ENCODE measurements around the gene GET4. TPM values are rescaled to one million over a fixed set of nuclear protein-coding genes. Genes with fewer than 3 reads are reported as not detected.

Gene GET4
- total RNA-seq, 2 experiments from 2014 or later, result 17.7 to 29.7 TPM

- Mint-ChIP-seq H3K4me3 (no peak overlapping the region), H3K36me3 (ENCODE audit: low read depth) (peaks cover 28% of the 10 kb centered on the region), H3K4me1 (peaks cover 27% of the 10 kb centered on the region), H3K27me3 (no peaks in the 10 kb centered on the region), H3K27ac (peak overlapping the region; percentile 83), H3K9me3 (ENCODE audit: low read depth) (no peaks in the 10 kb centered on the region)
- intact Hi-C loops (cut with DNase I, micrococcal nuclease), result loop anchor here (1.0 to 10.0 kb wide), 7 partner anchors 41 to 661 kb away; partner anchors contain the start of genes DNAAF5 (in 1 of the 2), MAFK (in 1 of the 2), PRKAR1B (in 1 of the 2) and SUN1 (in 1 of the 2)
- peak; percentile 47 for ATAC-seq
- POLR2A ChIA-PET, result no interaction called here
- CTCF ChIA-PET, result interaction anchor here (0.6 to 2.5 kb wide), 18 partner anchors 10 to 542 kb away, joined by 3 to 15 read pairs (median 4); partner anchors contain the start of genes COX19 and SUN1
- DNase-seq, result peak; percentile 84
Measured at GRCh38 chr7:873367-874002, 2.9 kb upstream of the GET4 start.

- peaks cover 31% of the 10 kb centered on the region for H3K4me1 Mint-ChIP-seq
- intact Hi-C loops (cut with DNase I, micrococcal nuclease), result loop anchor here (5.0 to 10.0 kb wide), 3 partner anchors 57 to 661 kb away; partner anchors contain the start of genes DNAAF5 (in 1 of the 2), MAFK (in 1 of the 2) and PRKAR1B (in 1 of the 2)
- POLR2A ChIA-PET, result no interaction called here
- no peak for DNase-seq
- no peaks in the 10 kb centered on the region for H3K9me3 Mint-ChIP-seq (ENCODE audit: low read depth)
- peaks cover 30% of the 10 kb centered on the region for H3K36me3 Mint-ChIP-seq (ENCODE audit: low read depth)
- CTCF ChIA-PET, result interaction anchor here (0.6 to 2.5 kb wide), 17 partner anchors 10 to 553 kb away, joined by 3 to 15 read pairs (median 5); partner anchors contain the start of genes COX19 and SUN1
- no peak for ATAC-seq
- H3K27ac Mint-ChIP-seq, result peak overlapping the region; percentile 83
- H3K27me3 Mint-ChIP-seq, result no peaks in the 10 kb centered on the region
- H3K4me3 Mint-ChIP-seq, result no peak overlapping the region
Measured at GRCh38 chr7:874031-874749, 2.2 kb upstream of the GET4 start.

- no peaks in the 10 kb centered on the region for H3K27me3 Mint-ChIP-seq
- H3K4me1 Mint-ChIP-seq, result peaks cover 31% of the 10 kb centered on the region
- H3K9me3 Mint-ChIP-seq (ENCODE audit: low read depth), result no peaks in the 10 kb centered on the region
- no peak overlapping the region for H3K4me3 Mint-ChIP-seq
- intact Hi-C loops (cut with DNase I, micrococcal nuclease), result loop anchor here in 1 of 2 experiments (5.0 to 10.0 kb wide), 4 partner anchors 152 to 660 kb away; partner anchors contain the start of genes GPR146, MAFK and MICALL2
- no peak for ATAC-seq
- H3K27ac Mint-ChIP-seq, result peak overlapping the region; percentile 47
- H3K36me3 Mint-ChIP-seq (ENCODE audit: low read depth), result peaks cover 28% of the 10 kb centered on the region
- ChIA-PET CTCF (interaction anchor here (0.7 to 2.1 kb wide), 5 partner anchors 23 to 554 kb away, joined by 3 to 10 read pairs (median 5); no protein-coding TSS in a partner anchor), POLR2A (interaction anchor here (1.2 kb wide), 1 partner anchor 43 kb away, joined by 3 read pairs; no protein-coding TSS in a partner anchor)
- no peak for DNase-seq
Measured at GRCh38 chr7:875051-875450, 1.3 kb upstream of the GET4 start.

- H3K4me3 Mint-ChIP-seq, result no peak overlapping the region
- intact Hi-C loops (cut with DNase I, micrococcal nuclease), result loop anchor here (1.0 to 10.0 kb wide), 17 partner anchors 26 to 726 kb away; partner anchors contain the start of genes ADAP1 (in 1 of the 2), COX19 (in 1 of the 2), DNAAF5 (in 1 of the 2) and GPR146 (in 1 of the 2)
- no peak overlapping the region for H3K27ac Mint-ChIP-seq
- DNase-seq (peak; percentile 27), ATAC-seq (no peak)
- no peaks in the 10 kb centered on the region for H3K27me3 Mint-ChIP-seq
- no peaks in the 10 kb centered on the region for H3K9me3 Mint-ChIP-seq (ENCODE audit: low read depth)
- ChIA-PET CTCF (interaction anchor here (0.7 to 2.1 kb wide), 6 partner anchors 24 to 564 kb away, joined by 3 to 10 read pairs (median 4); no protein-coding TSS in a partner anchor), POLR2A (interaction anchor here (1.2 kb wide), 1 partner anchor 44 kb away, joined by 3 read pairs; no protein-coding TSS in a partner anchor)
- H3K4me1 Mint-ChIP-seq, result peaks cover 29% of the 10 kb centered on the region
- peaks cover 25% of the 10 kb centered on the region for H3K36me3 Mint-ChIP-seq (ENCODE audit: low read depth)
Measured at GRCh38 chr7:875476-876076, 778 bp upstream of the GET4 start.

GRCh38 chr7:876972-877311 lies 588 bp downstream of the GET4 start:
- Mint-ChIP-seq H3K27ac (peak overlapping the region; percentile 87), H3K4me3 (peak overlapping the region; percentile 92), H3K9me3 (ENCODE audit: low read depth) (no peaks in the 10 kb centered on the region), H3K27me3 (no peaks in the 10 kb centered on the region), H3K36me3 (ENCODE audit: low read depth) (peaks cover 21% of the 10 kb centered on the region), H3K4me1 (peaks cover 28% of the 10 kb centered on the region)
- CTCF ChIA-PET, result no interaction called here
- POLR2A ChIA-PET, result no interaction called here
- DNase-seq (no peak), ATAC-seq (peak; percentile 5)
- intact Hi-C loops (cut with DNase I, micrococcal nuclease), result loop anchor here (1.0 to 10.0 kb wide), 17 partner anchors 24 to 728 kb away; partner anchors contain the start of genes ADAP1 (in 1 of the 2), COX19 (in 1 of the 2), DNAAF5 (in 1 of the 2) and GPR146 (in 1 of the 2)

- intact Hi-C loops (cut with DNase I, micrococcal nuclease), result loop anchor here in 1 of 2 experiments (5.0 to 10.0 kb wide), 4 partner anchors 150 to 657 kb away; partner anchors contain the start of genes GPR146, MAFK and MICALL2
- no peaks in the 10 kb centered on the region for H3K27me3 Mint-ChIP-seq
- ATAC-seq, result no peak
- H3K27ac Mint-ChIP-seq, result peak overlapping the region; percentile 87
- H3K36me3 Mint-ChIP-seq (ENCODE audit: low read depth), result peaks cover 15% of the 10 kb centered on the region
- ChIA-PET POLR2A (no interaction called here), CTCF (no interaction called here)
- peak; percentile 46 for DNase-seq
- H3K9me3 Mint-ChIP-seq (ENCODE audit: low read depth), result no peaks in the 10 kb centered on the region
- peak overlapping the region; percentile 92 for H3K4me3 Mint-ChIP-seq
- H3K4me1 Mint-ChIP-seq, result peaks cover 30% of the 10 kb centered on the region
Measured at GRCh38 chr7:877312-878232, 1.2 kb downstream of the GET4 start.

- intact Hi-C loops (cut with DNase I, micrococcal nuclease), result loop anchor here in 1 of 2 experiments (5.0 to 10.0 kb wide), 4 partner anchors 148 to 656 kb away; partner anchors contain the start of genes GPR146, MAFK and MICALL2
- Mint-ChIP-seq H3K27me3 (no peaks in the 10 kb centered on the region), H3K36me3 (ENCODE audit: low read depth) (peaks cover 5% of the 10 kb centered on the region), H3K27ac (no peak overlapping the region), H3K9me3 (ENCODE audit: low read depth) (no peaks in the 10 kb centered on the region), H3K4me3 (peak overlapping the region; percentile 39), H3K4me1 (peaks cover 18% of the 10 kb centered on the region)
- ChIA-PET POLR2A (interaction anchor here (0.6 kb wide), 1 partner anchor 610 kb away, joined by 3 read pairs; no protein-coding TSS in a partner anchor), CTCF (interaction anchor here (1.0 kb wide), 1 partner anchor 15 kb away, joined by 3 read pairs; no protein-coding TSS in a partner anchor)
- ATAC-seq, result no peak
- DNase-seq, result no peak
Measured at GRCh38 chr7:879093-879492, 2.7 kb downstream of the GET4 start.

GRCh38 chr7:879706-880105 lies 3.4 kb downstream of the GET4 start:
- DNase-seq (no peak), ATAC-seq (no peak)
- POLR2A ChIA-PET, result no interaction called here
- no peaks in the 10 kb centered on the region for H3K9me3 Mint-ChIP-seq (ENCODE audit: low read depth)
- H3K4me3 Mint-ChIP-seq, result no peak overlapping the region
- H3K27ac Mint-ChIP-seq, result no peak overlapping the region
- intact Hi-C loops (cut with DNase I, micrococcal nuclease), result loop anchor here in 1 of 2 experiments (5.0 to 10.0 kb wide), 4 partner anchors 148 to 655 kb away; partner anchors contain the start of genes GPR146, MAFK and MICALL2
- H3K36me3 Mint-ChIP-seq (ENCODE audit: low read depth), result peaks cover 5% of the 10 kb centered on the region
- H3K27me3 Mint-ChIP-seq, result no peaks in the 10 kb centered on the region
- CTCF ChIA-PET, result interaction anchor here (1.0 kb wide), 1 partner anchor 16 kb away, joined by 3 read pairs; no protein-coding TSS in a partner anchor
- peaks cover 18% of the 10 kb centered on the region for H3K4me1 Mint-ChIP-seq

GRCh38 chr7:880450-880849 lies 4.1 kb downstream of the GET4 start:
- Mint-ChIP-seq H3K36me3 (ENCODE audit: low read depth) (peaks cover 5% of the 10 kb centered on the region), H3K9me3 (ENCODE audit: low read depth) (no peaks in the 10 kb centered on the region), H3K4me3 (no peak overlapping the region), H3K4me1 (peaks cover 16% of the 10 kb centered on the region), H3K27ac (no peak overlapping the region), H3K27me3 (no peaks in the 10 kb centered on the region)
- intact Hi-C loops (cut with DNase I, micrococcal nuclease), result no loop called here
- no peak for ATAC-seq
- no peak for DNase-seq
- ChIA-PET POLR2A (no interaction called here), CTCF (no interaction called here)

Measured in activated CD4-positive, alpha-beta T cell treated with anti-CD3 and anti-CD28 coated beads for 36 hours (primary cell).